Effector memory CD4-positive, alpha-beta T cell (primary cell): Measurements from ENCODE around the gene B4GALNT3.

Source experiments
- DNase-seq, 3 donors: peaks; one replicate each; pipeline ENCODE4 v3.0.0-alpha.2; 2020
- H3K27ac ChIP-seq: 2 replicates; pipeline ENCODE4 v1.7.0; 2013; ENCODE audit warnings: mild to moderate bottlenecking, low read length, moderate library complexity; ENCODE audit not compliant: insufficient read depth, poor library complexity, severe bottlenecking
- H3K27me3 ChIP-seq: replicated peaks from 2 replicates; pipeline ENCODE4 v1.7.0; 2013; ENCODE audit warnings: mild to moderate bottlenecking, low read length; ENCODE audit not compliant: insufficient read depth, control insufficient read depth, poor library complexity, severe bottlenecking
- H3K36me3 ChIP-seq: 2 replicates; pipeline ENCODE4 v1.7.0; 2013; ENCODE audit warnings: mild to moderate bottlenecking, low read length, moderate library complexity; ENCODE audit not compliant: control insufficient read depth, insufficient read depth
- H3K4me1 ChIP-seq: 2 replicates; pipeline ENCODE4 v1.7.0; 2013; ENCODE audit warnings: low read length, mild to moderate bottlenecking; ENCODE audit not compliant: control insufficient read depth, insufficient read depth, poor library complexity, severe bottlenecking
- H3K4me3 ChIP-seq: 2 replicates; pipeline ENCODE4 v1.7.0; 2013; ENCODE audit warnings: low read length, low read depth, mild to moderate bottlenecking; ENCODE audit not compliant: insufficient read depth, poor library complexity, severe bottlenecking
- H3K9me3 ChIP-seq: 2 replicates; pipeline ENCODE4 v1.7.0; 2013; ENCODE audit warnings: mild to moderate bottlenecking, low read length, moderate library complexity; ENCODE audit not compliant: control insufficient read depth

B4GALNT3 gene

GRCh38 chr12:524167-524951, 64.6 kb downstream of the B4GALNT3 start:
- DNase-seq: no peak
- Histone ChIP-seq H3K4me1 (no peaks in the 10 kb centered on the region), H3K27ac (no peak overlapping the region), H3K9me3 (no peaks in the 10 kb centered on the region), H3K4me3 (no peak overlapping the region), H3K36me3 (no peaks in the 10 kb centered on the region), H3K27me3 (no peaks in the 10 kb centered on the region)

- H3K4me3 ChIP-seq: no peak overlapping the region
- DNase-seq: no peak
- H3K27ac ChIP-seq: no peak overlapping the region
- H3K9me3 ChIP-seq: no peaks in the 10 kb centered on the region
- H3K4me1 ChIP-seq: no peaks in the 10 kb centered on the region
- H3K27me3 ChIP-seq: no peaks in the 10 kb centered on the region
- no peaks in the 10 kb centered on the region for H3K36me3 ChIP-seq
Measured at GRCh38 chr12:526089-526488, 66.3 kb downstream of the B4GALNT3 start.

- H3K4me3 ChIP-seq: no peak overlapping the region
- DNase-seq: no peak
- H3K9me3 ChIP-seq: no peaks in the 10 kb centered on the region
- H3K4me1 ChIP-seq: no peaks in the 10 kb centered on the region
- no peaks in the 10 kb centered on the region for H3K36me3 ChIP-seq
- H3K27ac ChIP-seq: no peak overlapping the region
- no peaks in the 10 kb centered on the region for H3K27me3 ChIP-seq
Measured at GRCh38 chr12:527241-527640, 67.5 kb downstream of the B4GALNT3 start.

GRCh38 chr12:527729-528128, 68.0 kb downstream of the B4GALNT3 start:
- Histone ChIP-seq H3K27ac (no peak overlapping the region), H3K36me3 (no peaks in the 10 kb centered on the region), H3K4me1 (no peaks in the 10 kb centered on the region), H3K9me3 (no peaks in the 10 kb centered on the region), H3K27me3 (no peaks in the 10 kb centered on the region), H3K4me3 (no peak overlapping the region)
- no peak for DNase-seq

- no peaks in the 10 kb centered on the region for H3K27me3 ChIP-seq
- no peaks in the 10 kb centered on the region for H3K4me1 ChIP-seq
- H3K27ac ChIP-seq: no peak overlapping the region
- no peak overlapping the region for H3K4me3 ChIP-seq
- no peak for DNase-seq
- H3K36me3 ChIP-seq: no peaks in the 10 kb centered on the region
- H3K9me3 ChIP-seq: no peaks in the 10 kb centered on the region
Measured at GRCh38 chr12:530308-530707, 70.6 kb downstream of the B4GALNT3 start.

- no peak for DNase-seq
- H3K27me3 ChIP-seq: no peaks in the 10 kb centered on the region
- H3K27ac ChIP-seq: no peak overlapping the region
- no peaks in the 10 kb centered on the region for H3K9me3 ChIP-seq
- H3K4me3 ChIP-seq: no peak overlapping the region
- H3K36me3 ChIP-seq: no peaks in the 10 kb centered on the region
- H3K4me1 ChIP-seq: no peaks in the 10 kb centered on the region
Measured at GRCh38 chr12:530821-531220, 71.1 kb downstream of the B4GALNT3 start.

- H3K4me1 ChIP-seq: no peaks in the 10 kb centered on the region
- DNase-seq: no peak
- no peak overlapping the region for H3K27ac ChIP-seq
- H3K27me3 ChIP-seq: no peaks in the 10 kb centered on the region
- H3K36me3 ChIP-seq: no peaks in the 10 kb centered on the region
- no peak overlapping the region for H3K4me3 ChIP-seq
- no peaks in the 10 kb centered on the region for H3K9me3 ChIP-seq
Measured at GRCh38 chr12:531951-532585, 72.3 kb downstream of the B4GALNT3 start.

GRCh38 chr12:532908-533565, 73.3 kb downstream of the B4GALNT3 start:
- Histone ChIP-seq H3K36me3 (no peaks in the 10 kb centered on the region), H3K4me1 (no peaks in the 10 kb centered on the region), H3K27ac (no peak overlapping the region), H3K4me3 (no peak overlapping the region), H3K9me3 (no peaks in the 10 kb centered on the region), H3K27me3 (no peaks in the 10 kb centered on the region)
- no peak for DNase-seq

GRCh38 chr12:533718-534117, 74.0 kb downstream of the B4GALNT3 start:
- Histone ChIP-seq H3K27ac (no peak overlapping the region), H3K9me3 (no peaks in the 10 kb centered on the region), H3K4me3 (no peak overlapping the region), H3K4me1 (peaks cover 6% of the 10 kb centered on the region), H3K36me3 (no peaks in the 10 kb centered on the region), H3K27me3 (no peaks in the 10 kb centered on the region)
- no peak for DNase-seq

GRCh38 chr12:534216-534615, 74.5 kb downstream of the B4GALNT3 start:
- H3K27me3 ChIP-seq: no peaks in the 10 kb centered on the region
- H3K36me3 ChIP-seq: no peaks in the 10 kb centered on the region
- H3K4me1 ChIP-seq: peaks cover 11% of the 10 kb centered on the region
- H3K4me3 ChIP-seq: no peak overlapping the region
- H3K9me3 ChIP-seq: no peaks in the 10 kb centered on the region
- no peak overlapping the region for H3K27ac ChIP-seq
- no peak for DNase-seq
